Astrocyte of the spinal cord (primary cell): ENCODE results near the gene RAF1.

Experiments used
- DNase-seq: peaks from one replicate; pipeline ENCODE4 v3.0.0; 2011; ENCODE audit warnings: low read depth, low spot score
- H3K4me3 ChIP-seq: 2 replicates; pipeline ENCODE4 v1.5.1; 2011; ENCODE audit warnings: low read depth, mild to moderate bottlenecking, low read length, moderate library complexity
- in situ Hi-C: cut with HindIII; loops from 2 replicates; pipeline ENCODE4 v1.10.0; 2017; ENCODE audit warnings: low sequenced_read_pairs
- TF ChIP-seq, protein P1 (sequence below): IDR thresholded peaks from 2 replicates; pipeline ENCODE4 v1.5.1; 2012; ENCODE audit warnings: low read depth, mild to moderate bottlenecking, low read length, inconsistent platforms

Gene RAF1

DNA sequence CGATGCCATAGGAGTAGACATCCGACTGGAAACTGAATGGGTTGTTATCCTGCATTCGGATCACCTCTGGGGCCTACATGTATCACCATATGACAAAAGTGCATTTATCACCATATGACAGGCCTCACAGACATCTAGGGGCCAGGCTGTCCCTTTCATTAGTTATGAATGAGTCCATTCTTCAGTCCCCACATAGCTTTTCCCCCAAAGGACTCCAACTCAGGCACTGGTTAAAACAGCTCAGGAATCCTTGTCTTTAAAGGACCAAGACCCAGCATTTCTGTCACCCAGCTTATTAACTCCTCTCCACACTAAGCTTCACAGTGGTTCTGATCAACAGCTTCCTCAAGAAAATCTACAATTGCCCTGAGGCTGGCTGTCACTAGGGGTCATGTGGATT, 78.7 kb downstream of the RAF1 start:
- in situ Hi-C loops: no loop called here
- no peak overlapping the region for H3K4me3 ChIP-seq
- no peak for DNase-seq
- TF ChIP-seq, protein P1, sequence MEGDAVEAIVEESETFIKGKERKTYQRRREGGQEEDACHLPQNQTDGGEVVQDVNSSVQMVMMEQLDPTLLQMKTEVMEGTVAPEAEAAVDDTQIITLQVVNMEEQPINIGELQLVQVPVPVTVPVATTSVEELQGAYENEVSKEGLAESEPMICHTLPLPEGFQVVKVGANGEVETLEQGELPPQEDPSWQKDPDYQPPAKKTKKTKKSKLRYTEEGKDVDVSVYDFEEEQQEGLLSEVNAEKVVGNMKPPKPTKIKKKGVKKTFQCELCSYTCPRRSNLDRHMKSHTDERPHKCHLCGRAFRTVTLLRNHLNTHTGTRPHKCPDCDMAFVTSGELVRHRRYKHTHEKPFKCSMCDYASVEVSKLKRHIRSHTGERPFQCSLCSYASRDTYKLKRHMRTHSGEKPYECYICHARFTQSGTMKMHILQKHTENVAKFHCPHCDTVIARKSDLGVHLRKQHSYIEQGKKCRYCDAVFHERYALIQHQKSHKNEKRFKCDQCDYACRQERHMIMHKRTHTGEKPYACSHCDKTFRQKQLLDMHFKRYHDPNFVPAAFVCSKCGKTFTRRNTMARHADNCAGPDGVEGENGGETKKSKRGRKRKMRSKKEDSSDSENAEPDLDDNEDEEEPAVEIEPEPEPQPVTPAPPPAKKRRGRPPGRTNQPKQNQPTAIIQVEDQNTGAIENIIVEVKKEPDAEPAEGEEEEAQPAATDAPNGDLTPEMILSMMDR: no peak

DNA sequence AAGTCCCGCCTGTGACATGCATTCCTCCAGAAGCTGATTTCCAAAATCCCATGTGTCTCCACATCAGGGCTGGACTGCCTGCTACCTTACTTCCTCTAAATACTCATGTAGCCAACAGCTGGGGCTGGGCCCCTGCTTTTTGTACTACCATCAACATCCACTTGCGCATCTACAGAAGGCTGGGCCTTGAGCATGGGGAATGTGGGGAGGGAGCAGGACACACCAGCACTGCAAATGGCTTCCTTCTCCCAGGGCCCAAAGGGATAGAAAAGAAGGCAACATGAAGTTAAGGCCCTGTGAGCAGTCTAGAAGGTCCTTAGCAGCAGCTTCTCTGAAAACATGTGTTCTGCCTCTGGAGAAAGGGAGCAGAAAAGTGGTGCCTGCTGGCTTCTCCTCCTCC, 79.8 kb downstream of the RAF1 start:
- TF ChIP-seq, protein P1: no peak
- in situ Hi-C loops: no loop called here
- DNase-seq: no peak
- no peak overlapping the region for H3K4me3 ChIP-seq

DNA sequence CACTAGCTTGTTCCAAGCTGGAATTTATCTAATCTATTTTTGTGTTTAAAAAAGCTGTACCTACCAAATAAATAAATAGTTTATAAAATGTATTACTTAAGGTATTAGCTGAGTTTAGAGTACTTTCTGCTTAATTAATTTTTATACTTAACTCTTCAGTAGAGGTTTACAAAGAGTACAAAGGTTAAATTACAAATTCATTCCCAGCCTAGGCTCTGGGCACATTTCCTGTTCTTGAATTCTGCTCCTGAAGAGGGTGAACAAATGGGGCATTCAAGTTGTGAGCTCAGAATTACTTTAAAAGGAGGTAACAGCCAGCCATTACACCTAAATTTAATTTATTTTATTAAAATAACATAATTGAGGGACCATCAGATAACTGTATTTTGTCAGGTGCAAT, 80.6 kb downstream of the RAF1 start:
- no peak overlapping the region for H3K4me3 ChIP-seq
- TF ChIP-seq, protein P1: no peak
- in situ Hi-C loops: no loop called here
- no peak for DNase-seq

DNA sequence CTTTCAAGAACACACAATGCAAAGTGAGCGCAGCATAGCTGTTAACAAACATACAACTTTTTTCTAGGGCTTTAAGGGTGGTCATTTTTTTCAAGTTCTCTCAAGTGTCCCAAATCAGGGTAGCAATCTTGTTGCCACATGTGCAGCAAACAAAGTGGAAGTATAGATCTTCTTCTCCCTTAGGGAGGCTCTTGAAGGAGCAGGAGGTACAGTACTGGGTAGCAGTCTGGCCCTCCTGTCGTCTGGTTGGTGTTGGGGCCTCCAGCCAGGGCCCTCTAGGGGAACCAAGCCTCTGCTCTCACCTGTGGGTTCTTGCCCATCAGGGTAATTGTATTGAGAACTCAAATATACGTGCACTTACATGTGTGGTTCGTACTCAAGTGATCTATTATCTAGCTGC, 81.2 kb downstream of the RAF1 start:
- TF ChIP-seq, protein P1: no peak
- no peak overlapping the region for H3K4me3 ChIP-seq
- DNase-seq: no peak
- in situ Hi-C loops: no loop called here

DNA sequence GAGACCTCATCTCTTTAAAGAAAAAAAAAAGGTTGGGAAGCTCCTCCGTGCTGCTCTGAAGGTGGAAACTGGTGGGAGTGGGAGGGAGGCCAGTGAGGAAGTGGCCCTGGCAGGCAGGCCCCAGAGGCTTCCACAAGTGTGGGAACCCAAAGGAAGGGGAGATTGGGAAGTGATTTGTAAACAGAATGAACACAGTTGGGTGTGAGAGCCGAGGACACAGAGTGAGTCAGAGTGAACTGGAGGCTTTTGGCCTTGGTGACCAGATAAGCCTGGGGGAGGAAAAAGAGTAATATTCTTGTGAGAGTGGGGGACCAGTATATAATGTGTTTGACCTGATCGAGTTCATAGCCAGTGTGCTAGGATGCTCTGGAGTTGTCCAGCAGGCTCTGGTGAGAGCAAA, 84.0 kb downstream of the RAF1 start:
- in situ Hi-C loops: no loop called here

DNA sequence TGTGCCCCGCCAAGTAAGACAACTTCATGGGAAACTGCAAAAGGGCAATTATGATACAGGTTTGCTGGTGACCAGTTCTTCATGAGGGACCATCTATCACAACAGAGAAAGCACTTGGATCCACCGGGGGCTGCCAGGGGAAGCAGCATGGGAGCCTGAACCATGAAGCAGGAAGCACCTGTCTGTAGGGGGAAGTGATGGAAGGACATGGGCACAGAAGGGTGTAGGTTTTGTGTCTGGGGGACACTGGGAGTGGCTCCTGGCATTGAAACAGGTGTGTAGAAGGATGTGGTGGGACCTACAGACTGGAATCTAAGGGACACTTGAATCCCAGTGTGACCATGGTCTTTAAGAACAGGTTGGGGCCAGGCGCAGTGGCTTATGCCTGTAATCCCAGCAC, 84.5 kb downstream of the RAF1 start:
- TF ChIP-seq, protein P1: no peak
- DNase-seq: no peak
- no peak overlapping the region for H3K4me3 ChIP-seq
- in situ Hi-C loops: no loop called here

More for the DNA sequence above, 84.0 kb downstream of the RAF1 start:
- no peak overlapping the region for H3K4me3 ChIP-seq
- TF ChIP-seq, protein P1: no peak
- DNase-seq: no peak

DNA sequence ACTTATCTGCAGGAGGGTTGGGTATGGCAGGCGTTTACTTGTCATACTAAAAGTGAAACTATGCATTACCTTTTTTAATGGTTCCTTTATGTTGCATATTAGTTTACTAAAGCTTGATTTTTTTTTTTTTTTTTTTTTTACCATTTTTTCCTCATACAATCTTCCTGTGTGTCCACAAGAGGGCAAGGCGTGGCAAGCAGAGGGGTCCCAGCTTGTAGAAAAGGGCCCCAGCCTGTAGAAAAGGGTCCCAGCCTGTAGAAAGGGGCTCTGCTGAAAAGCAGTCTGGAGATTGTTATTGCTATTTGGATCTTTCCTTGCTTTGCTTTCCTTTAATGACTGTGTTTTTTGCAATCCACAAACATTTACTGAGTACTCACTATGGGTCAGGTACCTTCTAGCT, 85.2 kb downstream of the RAF1 start:
- DNase-seq: no peak
- TF ChIP-seq, protein P1: peak; percentile 35
- in situ Hi-C loops: no loop called here
- no peak overlapping the region for H3K4me3 ChIP-seq
